ENCODE results near the gene MOV10L1.

- no peak for TF ChIP-seq CTCF (IDR thresholded peaks at IDR 0.05; ENCODE audit: low read depth, low read length)
- TF ChIP-seq EZH2phosphoT487 (IDR thresholded peaks at IDR 0.05; ENCODE audit: low read depth): no peak
These were observed 109.5 kb downstream of the MOV10L1 start for GRCh38 chr22:50199251-50199721.
